ENCODE measurements around the gene TOMM34.

The TOMM34 gene

GRCh38 chr20:44928595-44928994, 31.6 kb downstream of the TOMM34 start:
- DNase-seq = no peak

- peak; percentile 55 for DNase-seq
Measured at GRCh38 chr20:44924541-44924940, 35.7 kb downstream of the TOMM34 start.

- DNase-seq = no peak
Measured at GRCh38 chr20:44921447-44921846, 38.8 kb downstream of the TOMM34 start.

GRCh38 chr20:44918761-44919160, 41.4 kb downstream of the TOMM34 start:
- DNase-seq = no peak

GRCh38 chr20:44918342-44918741, 41.9 kb downstream of the TOMM34 start:
- DNase-seq = no peak

- no peak for DNase-seq
Measured at GRCh38 chr20:44917399-44917798, 42.8 kb downstream of the TOMM34 start.

- DNase-seq = no peak
Measured at GRCh38 chr20:44916586-44916985, 43.6 kb downstream of the TOMM34 start.

- no peak for DNase-seq
Measured at GRCh38 chr20:44914924-44915323, 45.3 kb downstream of the TOMM34 start.

GRCh38 chr20:44912189-44912588, 48.0 kb downstream of the TOMM34 start:
- no peak for DNase-seq

GRCh38 chr20:44911264-44911921, 48.8 kb downstream of the TOMM34 start:
- DNase-seq = peak; percentile 88

GRCh38 chr20:44910690-44911262, 49.4 kb downstream of the TOMM34 start:
- no peak for DNase-seq

GRCh38 chr20:44909872-44910689, 50.1 kb downstream of the TOMM34 start, which contains the start of gene PABPC1L:
Gene PABPC1L, plus strand, starts transcription at chr20:44910060. Its CDS starts 84 bp downstream, at chr20:44910144.
- peak; percentile 80 for DNase-seq

GRCh38 chr20:44908987-44909871, 51.0 kb downstream of the TOMM34 start:
- DNase-seq = no peak

GRCh38 chr20:44904377-44904776, 55.8 kb downstream of the TOMM34 start:
- no peak for DNase-seq

GRCh38 chr20:44901974-44902373, 58.2 kb downstream of the TOMM34 start:
- DNase-seq = no peak

GRCh38 chr20:44900231-44900854, 59.9 kb downstream of the TOMM34 start:
- DNase-seq = no peak

- no peak for DNase-seq
Measured at GRCh38 chr20:44897133-44897532, 63.1 kb downstream of the TOMM34 start.

GRCh38 chr20:44896583-44896982, 63.6 kb downstream of the TOMM34 start:
- no peak for DNase-seq

GRCh38 chr20:44894959-44895358, 65.2 kb downstream of the TOMM34 start:
- no peak for DNase-seq
